HG02981 (cell line): Measurements from ENCODE around the gene NRXN3.
"Not testable (repeated sequence)": the region's sequence is repeated elsewhere in the genome, so short reads cannot be mapped to it uniquely, and the experiment has no call there.

Source experiments
- ATAC-seq: cut with Tn5 transposase; IDR thresholded peaks from one replicate; pipeline ENCODE4 v1.9.1; 2021; ENCODE audit warnings: mild to moderate bottlenecking, moderate library complexity; ENCODE audit not compliant: unreplicated experiment

Gene NRXN3

DNA sequence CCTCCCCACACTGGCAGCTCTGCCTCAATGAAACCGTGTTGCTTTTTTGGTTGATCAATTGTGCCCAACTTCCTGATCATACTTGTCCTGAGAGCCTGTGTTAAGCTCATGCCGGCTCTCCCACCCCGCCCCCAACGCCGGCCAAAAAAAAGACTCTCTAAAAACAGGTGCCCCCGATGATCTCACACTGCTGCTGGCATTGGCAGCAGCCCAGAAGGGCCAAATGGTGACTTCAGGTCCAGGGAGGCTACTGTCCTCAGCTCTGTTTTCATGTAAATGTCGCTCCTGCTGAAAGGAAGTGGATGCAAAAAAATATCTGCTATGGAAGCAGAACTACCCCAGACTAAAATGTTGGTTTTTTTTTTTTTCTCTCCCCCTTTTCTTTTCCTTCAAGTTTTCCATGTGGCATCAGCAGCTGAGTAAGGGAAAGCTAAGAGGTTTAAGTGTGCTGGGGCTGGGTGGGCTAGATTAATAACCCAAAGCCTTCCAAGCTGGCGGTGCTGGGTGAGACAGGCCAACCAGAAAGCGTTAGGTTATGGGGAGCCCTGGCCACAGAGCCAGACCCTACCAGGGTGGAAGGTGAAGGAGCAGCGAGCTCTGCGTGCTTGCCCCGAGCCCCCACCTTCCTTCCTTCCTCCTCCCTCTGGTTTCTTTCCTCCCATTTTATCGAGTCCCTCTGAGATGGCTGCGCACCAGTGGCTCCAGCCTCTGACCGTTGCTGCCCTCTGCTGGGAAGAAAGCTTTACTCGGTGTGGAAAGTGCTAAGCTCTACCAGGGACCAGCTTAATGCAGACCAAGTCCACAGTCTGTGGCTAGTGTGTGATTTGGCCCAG, 396.1 kb downstream of the NRXN3 start:
- ATAC-seq, result peak; percentile 95

DNA sequence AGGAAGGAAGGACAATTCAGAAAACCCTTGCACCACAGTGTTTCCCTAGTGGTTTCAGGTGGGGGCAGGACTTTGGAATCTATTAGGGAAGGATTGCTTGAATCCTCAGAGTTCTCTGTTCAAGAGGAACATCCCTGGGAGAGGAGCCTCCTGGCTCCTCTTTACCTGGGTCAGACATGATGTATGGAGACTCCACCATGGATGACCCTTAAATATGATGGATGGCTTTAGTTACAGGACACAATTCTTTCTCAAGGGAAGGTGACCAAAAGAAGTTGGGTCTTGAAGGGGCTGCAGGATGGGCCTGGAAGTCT, 396.6 kb downstream of the NRXN3 start:
- ATAC-seq, result no peak

GRCh38 chr14:78567343-78567742, 397.2 kb downstream of the NRXN3 start:
- no peak for ATAC-seq

- ATAC-seq, result not testable (repeated sequence)
Measured at GRCh38 chr14:78573736-78574135, 403.6 kb downstream of the NRXN3 start.

- ATAC-seq, result no peak
Measured at GRCh38 chr14:78576437-78577166, 406.4 kb downstream of the NRXN3 start.

- ATAC-seq, result no peak
Measured at GRCh38 chr14:78581229-78581628, 411.1 kb downstream of the NRXN3 start.

DNA sequence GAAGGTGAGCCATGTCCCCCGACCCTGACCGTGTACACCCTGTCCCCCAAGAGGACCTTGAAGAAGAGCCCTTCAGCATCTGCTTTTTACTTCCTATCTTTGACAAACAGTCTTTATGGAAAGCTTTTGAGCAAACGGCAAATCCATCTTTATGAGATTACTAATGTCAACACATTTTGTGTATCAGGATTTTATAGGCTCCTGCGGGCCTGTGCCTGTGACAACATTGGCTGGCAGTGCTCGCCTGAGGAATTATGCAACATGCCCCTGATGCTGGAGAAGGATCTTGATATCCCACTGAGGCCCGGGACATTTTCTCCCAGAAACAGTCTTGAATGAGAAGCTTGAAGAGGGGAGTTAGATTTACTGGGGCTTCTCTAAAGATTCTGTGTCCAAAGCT, 416.5 kb downstream of the NRXN3 start:
- no peak for ATAC-seq

DNA sequence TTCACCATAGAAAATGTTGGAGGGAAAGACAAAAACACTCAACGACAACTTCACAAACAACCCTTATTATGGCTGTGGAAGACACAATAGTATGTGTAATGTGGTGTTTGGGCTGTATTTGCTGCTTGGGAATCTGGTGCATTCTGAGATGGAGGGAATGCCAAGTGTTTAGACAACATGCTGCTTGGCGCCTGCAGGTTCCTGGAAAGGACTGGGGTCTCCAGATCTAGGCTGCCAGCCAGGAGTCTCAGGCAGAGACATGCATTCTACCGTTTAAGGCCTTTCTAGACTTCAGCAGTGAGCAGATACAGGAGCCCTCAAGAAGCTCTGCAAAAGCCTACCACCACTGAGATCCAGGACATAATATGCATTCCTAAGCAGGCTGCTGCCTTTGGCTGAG, 418.7 kb downstream of the NRXN3 start:
- no peak for ATAC-seq

- no peak for ATAC-seq
Measured at GRCh38 chr14:78592616-78593219, 422.5 kb downstream of the NRXN3 start.

DNA sequence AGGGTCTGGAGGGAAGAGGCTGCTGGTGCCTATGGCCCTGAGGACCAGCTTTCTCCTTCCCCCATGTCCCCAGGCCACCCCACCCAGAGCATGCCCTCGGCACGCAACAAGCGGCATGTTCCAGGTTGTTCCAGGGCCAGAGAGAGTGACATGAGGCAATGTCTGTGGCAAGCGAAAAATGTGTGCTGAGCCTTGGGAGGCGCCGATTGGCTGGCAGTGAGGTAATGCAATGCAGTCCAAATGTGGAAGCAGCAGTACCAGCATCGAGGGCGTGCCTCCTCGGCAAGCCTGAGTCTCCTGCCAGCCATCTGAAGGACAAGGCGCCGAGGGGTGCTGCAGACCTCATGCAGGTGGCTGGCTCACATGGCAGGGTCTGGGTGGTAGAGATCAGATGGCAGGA, 423.8 kb downstream of the NRXN3 start:
- no peak for ATAC-seq

DNA sequence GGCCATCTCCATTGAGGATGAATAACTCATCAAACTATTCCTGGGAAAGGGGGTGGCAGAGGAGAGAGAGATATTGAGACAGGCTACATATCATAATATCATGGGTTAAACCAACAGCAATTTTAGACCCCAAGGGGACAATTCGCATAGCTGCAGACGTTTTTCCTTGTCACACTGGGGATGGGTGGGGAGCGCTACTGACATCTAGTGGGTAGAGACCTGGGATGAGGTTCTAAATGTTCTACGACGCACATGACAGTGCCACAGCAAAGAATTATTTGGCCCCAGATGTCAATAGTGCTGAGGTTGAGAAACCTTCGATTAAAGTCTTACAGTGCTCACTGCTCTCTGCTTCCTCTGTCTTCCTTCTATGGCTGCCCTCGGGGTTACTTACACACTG, 425.6 kb downstream of the NRXN3 start:
- no peak for ATAC-seq

DNA sequence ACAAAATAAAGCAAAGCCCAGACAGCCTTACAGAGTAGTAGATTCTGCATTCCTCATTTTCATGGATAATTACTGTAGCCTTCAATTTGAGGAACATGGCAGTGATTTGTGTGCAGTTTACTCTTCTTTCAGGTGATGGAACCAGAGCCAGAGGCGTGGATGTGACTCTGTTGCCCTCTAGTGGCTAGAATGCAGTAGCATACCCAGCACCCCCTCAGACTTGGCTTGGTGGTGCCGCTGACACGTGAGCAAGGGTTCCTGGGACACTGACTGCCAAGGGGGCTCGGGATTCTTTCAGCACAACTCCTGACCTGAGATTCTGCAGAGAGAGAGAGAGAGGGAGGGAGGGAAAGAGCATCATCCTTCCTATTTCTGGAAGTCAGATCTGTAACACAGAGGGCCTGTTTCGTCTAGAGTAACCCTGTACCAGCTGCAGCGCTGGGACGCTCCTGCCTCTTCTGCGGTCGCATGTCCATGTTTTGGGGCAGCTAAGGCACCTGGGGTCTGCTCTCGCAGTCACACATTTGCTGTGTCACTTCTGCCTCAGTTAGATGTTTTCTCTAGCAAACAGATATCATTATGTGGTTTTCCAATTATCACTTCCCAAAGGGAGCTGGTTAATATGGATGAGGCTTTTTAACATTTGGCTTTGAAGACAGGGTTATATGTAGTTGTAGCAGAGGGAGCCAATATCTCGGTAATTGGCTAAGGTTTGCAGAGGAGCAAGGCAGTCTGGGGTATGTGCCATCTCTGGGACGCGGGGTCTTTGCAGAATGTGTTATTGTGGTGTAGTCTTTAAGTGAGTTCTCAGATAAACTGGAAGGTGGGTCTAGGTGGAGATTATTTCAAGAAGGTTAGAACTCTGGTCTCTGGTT, 428.1 kb downstream of the NRXN3 start:
- ATAC-seq, result peak; percentile 93

DNA sequence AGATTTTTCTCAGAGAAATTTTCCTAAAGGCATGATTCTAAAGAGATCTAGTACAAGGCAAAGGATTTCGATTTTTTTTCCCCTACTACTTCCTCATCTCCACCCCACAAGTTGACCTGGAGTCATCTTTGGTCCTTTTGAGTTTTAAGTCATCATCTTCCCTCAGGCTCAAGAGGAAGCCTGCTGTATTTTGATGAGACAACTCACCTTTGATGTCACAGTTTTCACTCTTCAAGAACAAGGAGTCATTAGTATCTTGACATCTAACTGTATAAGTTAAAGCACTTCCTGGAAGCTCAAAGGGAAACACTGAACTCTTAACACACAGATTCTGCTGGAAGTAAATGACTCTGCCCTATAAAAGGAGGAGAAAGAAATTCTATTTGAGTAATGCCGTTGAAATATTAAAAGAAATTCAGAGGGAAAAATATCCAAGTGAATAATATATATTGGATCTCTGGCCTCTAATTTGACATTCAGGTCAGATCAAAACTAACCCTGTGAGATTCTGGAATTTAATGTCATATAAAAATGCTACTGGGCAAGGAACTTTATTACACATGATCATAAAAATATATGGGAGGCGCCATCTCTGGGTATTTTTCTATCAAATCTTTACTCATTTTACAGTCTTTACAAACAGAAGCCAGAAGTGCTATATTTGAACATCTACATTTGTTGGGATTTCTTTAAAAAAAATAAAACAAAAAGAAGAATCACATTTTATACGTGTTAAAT, 435.0 kb downstream of the NRXN3 start:
- no peak for ATAC-seq

- ATAC-seq, result no peak
Measured at GRCh38 chr14:78605897-78606500, 435.8 kb downstream of the NRXN3 start.

- no peak for ATAC-seq
Measured at GRCh38 chr14:78608998-78609787, 439.0 kb downstream of the NRXN3 start.

DNA sequence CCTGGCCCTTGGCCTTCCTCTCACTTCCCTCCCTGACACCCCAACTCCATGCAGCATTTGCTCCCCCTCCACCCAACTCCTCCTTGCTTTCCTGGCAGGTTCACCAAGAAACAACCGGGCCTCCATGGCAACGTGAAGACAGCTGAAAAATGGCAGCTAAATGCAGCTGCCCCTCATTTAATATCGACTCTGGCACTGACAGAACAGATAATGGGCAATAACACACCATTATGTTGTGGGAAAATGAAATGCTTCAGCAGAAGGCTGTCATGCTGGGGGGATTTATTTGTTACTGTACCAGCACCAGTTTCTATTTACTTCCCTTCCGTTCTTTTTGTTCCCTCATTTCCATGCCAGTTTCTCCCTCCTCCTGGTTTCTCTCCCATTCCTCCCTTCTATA, 440.8 kb downstream of the NRXN3 start:
- no peak for ATAC-seq

GRCh38 chr14:78611796-78612571, 441.8 kb downstream of the NRXN3 start:
- no peak for ATAC-seq

GRCh38 chr14:78612666-78613065, 442.5 kb downstream of the NRXN3 start:
- no peak for ATAC-seq
